HFF-Myc (cell line): ENCODE measurements around the gene MICU1.

ENCODE experiments used
- DNase-seq: peaks from one replicate; pipeline ENCODE4 v3.0.0-alpha.2; 2011; ENCODE audit warnings: low read depth; ENCODE audit errors: extremely low read depth
- H3K4me3 ChIP-seq: replicated peaks from 2 replicates; pipeline ENCODE4 v1.5.1; 2011; ENCODE audit warnings: low read depth, mild to moderate bottlenecking, control low read depth, low read length
- TF ChIP-seq, protein P1 (sequence below): IDR thresholded peaks from 2 replicates; pipeline ENCODE4 v1.5.1; 2012; ENCODE audit warnings: mild to moderate bottlenecking, low read depth, low read length, control low read depth; ENCODE audit errors: missing control alignments

Gene MICU1

DNA sequence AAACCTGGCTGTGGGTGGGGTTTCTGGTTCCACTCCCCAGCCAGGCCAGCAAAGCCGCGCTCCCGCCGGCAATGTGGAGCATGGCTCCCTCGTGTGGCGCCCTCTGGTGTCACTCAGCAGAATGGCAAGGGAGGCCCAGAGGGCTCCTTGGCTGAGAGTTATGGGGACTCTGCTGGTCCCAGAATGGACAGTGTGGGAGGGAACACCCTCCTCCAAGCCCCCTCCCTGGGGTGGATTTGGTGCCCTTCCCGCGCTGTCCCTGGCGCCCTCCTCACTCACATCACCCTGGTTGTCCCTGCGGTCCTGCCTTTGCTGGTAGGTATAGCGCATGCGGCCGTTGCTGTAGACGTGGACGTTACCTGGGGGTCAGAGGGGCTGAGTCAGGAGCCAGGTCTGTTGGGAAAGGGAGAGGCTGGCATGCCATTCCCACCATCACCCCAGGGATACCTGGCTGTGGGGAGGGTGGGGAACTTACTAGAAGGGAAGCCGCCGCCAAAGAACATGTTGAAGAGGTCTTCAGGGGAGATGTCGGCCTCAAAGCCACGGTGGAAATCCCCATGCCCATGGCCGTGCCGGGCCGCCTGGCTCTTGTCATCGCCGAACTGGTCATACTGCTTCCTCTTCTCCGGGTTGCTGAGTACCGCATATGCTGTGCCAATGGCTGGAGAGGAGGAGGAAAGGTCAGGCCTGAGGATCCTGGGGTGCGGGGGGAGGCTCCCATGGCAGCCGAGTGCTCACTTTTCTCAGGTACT is 285.2 kb downstream of the MICU1 start:
- DNase-seq = no peak
- TF ChIP-seq, protein P1, sequence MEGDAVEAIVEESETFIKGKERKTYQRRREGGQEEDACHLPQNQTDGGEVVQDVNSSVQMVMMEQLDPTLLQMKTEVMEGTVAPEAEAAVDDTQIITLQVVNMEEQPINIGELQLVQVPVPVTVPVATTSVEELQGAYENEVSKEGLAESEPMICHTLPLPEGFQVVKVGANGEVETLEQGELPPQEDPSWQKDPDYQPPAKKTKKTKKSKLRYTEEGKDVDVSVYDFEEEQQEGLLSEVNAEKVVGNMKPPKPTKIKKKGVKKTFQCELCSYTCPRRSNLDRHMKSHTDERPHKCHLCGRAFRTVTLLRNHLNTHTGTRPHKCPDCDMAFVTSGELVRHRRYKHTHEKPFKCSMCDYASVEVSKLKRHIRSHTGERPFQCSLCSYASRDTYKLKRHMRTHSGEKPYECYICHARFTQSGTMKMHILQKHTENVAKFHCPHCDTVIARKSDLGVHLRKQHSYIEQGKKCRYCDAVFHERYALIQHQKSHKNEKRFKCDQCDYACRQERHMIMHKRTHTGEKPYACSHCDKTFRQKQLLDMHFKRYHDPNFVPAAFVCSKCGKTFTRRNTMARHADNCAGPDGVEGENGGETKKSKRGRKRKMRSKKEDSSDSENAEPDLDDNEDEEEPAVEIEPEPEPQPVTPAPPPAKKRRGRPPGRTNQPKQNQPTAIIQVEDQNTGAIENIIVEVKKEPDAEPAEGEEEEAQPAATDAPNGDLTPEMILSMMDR = peak; percentile 96

DNA sequence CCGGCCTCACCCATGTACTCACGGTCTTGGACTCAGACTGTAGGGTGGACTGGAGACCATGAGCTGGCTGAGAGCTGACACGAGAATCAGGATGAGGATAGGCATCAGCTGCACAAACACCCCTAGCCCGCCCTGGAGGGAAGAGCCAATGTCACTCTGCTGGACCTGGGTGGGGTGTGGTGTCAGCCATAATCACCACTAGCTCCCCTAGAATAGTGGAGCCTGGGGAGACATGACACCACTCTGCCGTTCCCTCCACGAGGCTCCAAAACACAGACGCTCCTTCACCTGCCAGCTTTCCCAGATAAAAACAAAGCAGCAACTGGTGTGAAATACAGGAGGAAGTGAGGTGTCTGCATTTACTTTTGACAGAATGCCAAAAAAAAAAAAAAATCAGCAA is 287.7 kb downstream of the MICU1 start:
- H3K4me3 ChIP-seq = no peak overlapping the region
- TF ChIP-seq, protein P1 = no peak

More for the DNA sequence above, 285.2 kb downstream of the MICU1 start:
- no peak overlapping the region for H3K4me3 ChIP-seq

DNA sequence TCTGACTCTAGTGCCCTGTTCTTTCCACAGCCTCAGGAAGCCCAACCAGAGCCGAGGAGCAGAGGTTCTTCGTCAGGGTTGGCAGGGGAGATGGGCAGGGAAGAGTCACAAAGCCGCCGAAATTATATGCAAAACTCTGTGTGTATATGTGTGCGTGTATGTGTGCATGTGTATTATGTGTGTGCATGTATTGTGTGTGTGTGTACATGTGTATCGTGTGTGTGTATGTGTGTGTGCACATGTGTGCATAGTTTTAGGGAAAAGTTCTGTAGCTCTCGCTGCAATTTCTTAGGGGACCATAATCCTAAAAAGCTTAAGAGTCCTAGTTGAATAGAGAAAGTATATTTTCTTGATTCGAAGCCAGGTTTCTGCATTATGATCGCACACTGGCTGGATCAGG is 288.2 kb downstream of the MICU1 start:
- TF ChIP-seq, protein P1 = no peak
- DNase-seq = no peak

More for the DNA sequence above, 287.7 kb downstream of the MICU1 start:
- DNase-seq = no peak

DNA sequence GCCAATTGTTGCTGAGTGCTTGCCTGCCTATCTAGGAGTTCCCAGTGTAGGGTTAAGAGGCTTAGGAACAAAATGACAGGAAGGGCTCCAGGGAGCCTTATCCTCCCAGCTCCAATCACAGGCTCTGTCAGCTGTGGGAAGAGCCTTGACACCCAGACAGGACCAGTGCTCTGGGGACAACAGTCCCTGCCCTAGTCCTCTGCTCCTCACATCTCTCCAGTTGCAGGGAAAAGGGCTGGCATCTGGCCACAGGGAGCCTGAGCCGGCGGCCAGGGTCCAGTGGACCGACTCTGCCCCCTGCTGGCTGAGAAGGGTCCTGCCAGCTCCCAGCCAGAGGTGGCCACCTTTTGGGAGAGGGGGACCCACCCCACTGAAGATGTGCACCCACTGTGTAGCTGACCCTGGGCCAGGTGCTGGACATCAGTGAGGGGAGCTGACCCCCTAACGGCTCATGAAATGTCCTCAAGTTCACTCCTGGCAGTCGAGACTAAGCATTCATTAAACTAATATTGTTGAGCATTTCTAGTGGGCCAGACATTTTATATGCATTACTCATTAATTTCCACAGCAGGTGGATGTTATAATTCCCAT is 288.7 kb downstream of the MICU1 start:
- TF ChIP-seq, protein P1 = peak; percentile 96
- no peak for DNase-seq
- no peak overlapping the region for H3K4me3 ChIP-seq

More for the DNA sequence above, 288.2 kb downstream of the MICU1 start:
- H3K4me3 ChIP-seq = no peak overlapping the region

DNA sequence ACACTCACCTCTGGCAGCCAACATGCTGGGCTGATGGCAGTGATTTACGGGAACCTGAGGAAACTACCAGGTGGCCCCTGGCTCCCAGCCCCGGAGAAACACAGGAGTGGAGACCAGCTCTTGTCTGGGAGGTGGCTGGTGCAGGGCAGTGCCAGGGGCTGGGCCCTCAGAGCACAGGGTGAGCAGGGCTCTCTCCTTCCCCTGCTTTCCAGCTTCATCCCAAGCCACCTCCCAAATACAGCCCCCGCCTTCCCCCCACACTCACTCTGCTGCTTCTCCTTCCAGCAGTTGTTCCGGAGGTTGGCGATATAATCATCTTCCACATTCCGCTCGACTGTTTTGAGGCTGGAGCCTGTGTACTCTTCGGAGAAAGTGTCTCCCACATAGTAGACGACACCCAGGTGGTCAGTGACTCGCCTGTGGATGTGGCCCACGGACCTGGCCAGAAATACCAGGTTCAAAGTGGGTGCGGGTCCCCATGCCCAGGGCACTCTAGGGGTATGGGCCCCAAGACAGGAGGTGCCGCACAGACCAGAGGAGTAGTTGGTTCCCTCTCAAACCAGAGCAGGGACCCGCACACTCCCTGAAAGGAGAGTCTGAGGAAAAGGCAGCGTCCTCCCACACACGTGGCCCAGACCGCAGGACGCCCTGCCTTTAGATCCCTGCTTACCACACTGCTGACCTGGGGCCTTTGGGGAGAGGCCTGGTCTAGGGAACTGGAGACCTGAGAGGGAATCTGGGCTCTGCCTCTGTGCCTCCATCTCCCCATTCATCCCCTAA is 289.4 kb downstream of the MICU1 start:
- TF ChIP-seq, protein P1 = no peak

DNA sequence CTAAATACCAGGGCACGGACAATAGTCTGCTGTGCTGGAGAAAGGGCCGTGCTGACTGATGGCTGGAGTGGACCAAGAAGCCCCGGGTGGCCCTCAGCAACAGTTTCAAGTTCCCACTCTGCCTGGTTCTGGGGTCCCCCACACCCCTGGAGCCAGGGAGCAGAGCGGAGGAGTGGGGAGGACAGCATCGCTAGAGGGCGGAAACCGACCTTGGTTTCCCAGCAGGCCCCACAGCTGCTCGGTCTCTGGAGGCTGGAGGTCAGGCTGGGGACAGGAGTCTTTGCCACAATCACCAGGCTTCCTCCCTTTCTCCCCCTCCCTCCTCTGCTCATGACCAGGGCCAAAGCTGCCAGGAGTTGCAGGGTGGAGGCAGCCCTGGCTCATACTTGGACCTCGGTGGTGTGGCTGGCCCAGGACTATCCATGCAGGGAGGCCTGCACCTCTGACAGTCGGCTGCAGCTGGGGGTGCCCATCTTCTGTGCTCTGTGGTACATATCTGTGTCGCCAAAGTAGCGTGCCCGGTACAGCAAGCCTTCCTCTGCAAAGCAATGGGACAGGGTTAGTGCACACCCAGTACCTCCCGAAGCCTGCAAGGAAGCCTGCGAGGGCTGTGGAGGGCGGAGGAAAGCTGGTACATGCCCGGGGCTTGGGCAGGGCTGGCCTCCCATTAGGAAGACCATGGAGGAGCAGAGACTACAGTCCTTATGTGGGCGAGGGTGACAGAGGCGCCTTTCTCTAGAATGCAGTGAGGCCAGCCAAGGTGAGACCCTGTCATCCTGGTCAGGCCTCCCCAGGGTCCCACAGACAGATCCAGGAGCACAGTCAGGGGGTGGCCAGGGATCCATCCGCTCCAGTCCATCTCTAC is 290.3 kb downstream of the MICU1 start:
- no peak overlapping the region for H3K4me3 ChIP-seq
- TF ChIP-seq, protein P1 = no peak
- no peak for DNase-seq

More for the DNA sequence above, 289.4 kb downstream of the MICU1 start:
- no peak for DNase-seq
- no peak overlapping the region for H3K4me3 ChIP-seq
